Measurements from ENCODE around the gene ADAMTS15. TPM values are rescaled to one million over a fixed set of nuclear protein-coding genes. Genes with fewer than 3 reads are reported as not detected.
A peak's percentile ranks its signal among the peaks of the same experiment; 100 is the strongest.

The ADAMTS15 gene
- total and polyA plus RNA-seq, 4 donors: 1.9 to 16.0 (median 6.3) TPM

- no peaks in the 10 kb centered on the region for H3K27me3 ChIP-seq (ENCODE audit: control insufficient read depth in 1 of 2, insufficient read depth in 2 of 2, low read length in 1 of 2)
- H3K4me3 ChIP-seq (ENCODE audit: low read length in 2 of 2): no peak overlapping the region
- DNase-seq (no peak), ATAC-seq (ENCODE audit: low FRiP score) (no peak)
- no peaks in the 10 kb centered on the region for H3K9me3 ChIP-seq (ENCODE audit: control insufficient read depth, low read length)
- no peaks in the 10 kb centered on the region for H3K4me1 ChIP-seq (ENCODE audit: control insufficient read depth in 1 of 2, insufficient read depth in 2 of 2, low read length in 2 of 2)
- intact Hi-C loops (cut with DNase I): no loop called here
- 90 to 94% methylated on average over 11 of the region's 11 CpGs for WGBS, 2 donors
- H3K36me3 ChIP-seq (ENCODE audit: control insufficient read depth in 1 of 2, insufficient read depth in 2 of 2, low read length in 1 of 2): no peaks in the 10 kb centered on the region
- peak overlapping the region in 1 of 2 donors; percentile 13 for H3K27ac ChIP-seq (ENCODE audit: low read depth in 1 of 2, low read length in 2 of 2)
These were observed 43.0 kb upstream of the ADAMTS15 start for GRCh38 chr11:130405428-130405827.

- Histone ChIP-seq H3K9me3 (ENCODE audit: control insufficient read depth, low read length) (no peaks in the 10 kb centered on the region), H3K27me3 (ENCODE audit: control insufficient read depth in 1 of 2, insufficient read depth in 2 of 2, low read length in 1 of 2) (no peaks in the 10 kb centered on the region), H3K27ac (ENCODE audit: low read depth in 1 of 2, low read length in 2 of 2) (no peak overlapping the region), H3K36me3 (ENCODE audit: control insufficient read depth in 1 of 2, insufficient read depth in 2 of 2, low read length in 1 of 2) (no peaks in the 10 kb centered on the region), H3K4me3 (ENCODE audit: low read length in 2 of 2) (no peak overlapping the region), H3K4me1 (ENCODE audit: control insufficient read depth in 1 of 2, insufficient read depth in 2 of 2, low read length in 2 of 2) (peaks cover 0 to under 1% of the 10 kb centered on the region in 2 donors)
- DNase-seq (peak in 1 of 2 donors; percentile 76), ATAC-seq (ENCODE audit: low FRiP score) (no peak)
- intact Hi-C loops (cut with DNase I): no loop called here
- WGBS, 2 donors: 26 to 29% methylated on average over 7 of the region's 7 CpGs
These were observed 40.5 kb upstream of the ADAMTS15 start for GRCh38 chr11:130407978-130408377.

- DNase-seq: no peak
- ATAC-seq (ENCODE audit: low FRiP score): no peak
- Histone ChIP-seq H3K4me1 (ENCODE audit: control insufficient read depth in 1 of 2, insufficient read depth in 2 of 2, low read length in 2 of 2) (peaks cover 0 to 3% of the 10 kb centered on the region in 2 donors), H3K27me3 (ENCODE audit: control insufficient read depth in 1 of 2, insufficient read depth in 2 of 2, low read length in 1 of 2) (no peaks in the 10 kb centered on the region), H3K27ac (ENCODE audit: low read depth in 1 of 2, low read length in 2 of 2) (no peak overlapping the region), H3K4me3 (ENCODE audit: low read length in 2 of 2) (no peak overlapping the region), H3K9me3 (ENCODE audit: control insufficient read depth, low read length) (no peaks in the 10 kb centered on the region), H3K36me3 (ENCODE audit: control insufficient read depth in 1 of 2, insufficient read depth in 2 of 2, low read length in 1 of 2) (no peaks in the 10 kb centered on the region)
- WGBS, 2 donors: 89% methylated on average over 18 of the region's 18 CpGs
- intact Hi-C loops (cut with DNase I): no loop called here
These were observed 40.0 kb upstream of the ADAMTS15 start for GRCh38 chr11:130408401-130408890.

- Histone ChIP-seq H3K4me3 (ENCODE audit: low read length in 2 of 2) (no peak overlapping the region), H3K36me3 (ENCODE audit: control insufficient read depth in 1 of 2, insufficient read depth in 2 of 2, low read length in 1 of 2) (no peaks in the 10 kb centered on the region), H3K4me1 (ENCODE audit: control insufficient read depth in 1 of 2, insufficient read depth in 2 of 2, low read length in 2 of 2) (peaks cover 0 to 3% of the 10 kb centered on the region in 2 donors), H3K27me3 (ENCODE audit: control insufficient read depth in 1 of 2, insufficient read depth in 2 of 2, low read length in 1 of 2) (no peaks in the 10 kb centered on the region), H3K9me3 (ENCODE audit: control insufficient read depth, low read length) (no peaks in the 10 kb centered on the region), H3K27ac (ENCODE audit: low read depth in 1 of 2, low read length in 2 of 2) (no peak overlapping the region)
- no peak for ATAC-seq (ENCODE audit: low FRiP score)
- DNase-seq: no peak
- intact Hi-C loops (cut with DNase I): no loop called here
- 91 to 92% methylated on average over 8 of the region's 8 CpGs for WGBS, 2 donors
These were observed 39.5 kb upstream of the ADAMTS15 start for GRCh38 chr11:130408901-130409300.

- Histone ChIP-seq H3K4me1 (ENCODE audit: control insufficient read depth in 1 of 2, insufficient read depth in 2 of 2, low read length in 2 of 2) (peaks cover 0 to 7% of the 10 kb centered on the region in 2 donors), H3K27me3 (ENCODE audit: control insufficient read depth in 1 of 2, insufficient read depth in 2 of 2, low read length in 1 of 2) (no peaks in the 10 kb centered on the region), H3K36me3 (ENCODE audit: control insufficient read depth in 1 of 2, insufficient read depth in 2 of 2, low read length in 1 of 2) (no peaks in the 10 kb centered on the region), H3K27ac (ENCODE audit: low read depth in 1 of 2, low read length in 2 of 2) (no peak overlapping the region), H3K9me3 (ENCODE audit: control insufficient read depth, low read length) (no peaks in the 10 kb centered on the region), H3K4me3 (ENCODE audit: low read length in 2 of 2) (no peak overlapping the region)
- intact Hi-C loops (cut with DNase I): no loop called here
- 66% methylated on average over 7 of the region's 7 CpGs for whole genome bisulfite sequencing, 2 donors
- ATAC-seq (ENCODE audit: low FRiP score): no peak
- no peak for DNase-seq
These were observed 38.7 kb upstream of the ADAMTS15 start for GRCh38 chr11:130409594-130410388.

GRCh38 chr11:130411223-130411622 lies 37.2 kb upstream of the ADAMTS15 start:
- DNase-seq: no peak
- no peak overlapping the region for H3K4me3 ChIP-seq (ENCODE audit: low read length in 2 of 2)
- 90 to 93% methylated on average over 11 of the region's 11 CpGs for WGBS, 2 donors
- H3K27ac ChIP-seq (ENCODE audit: low read depth in 1 of 2, low read length in 2 of 2): no peak overlapping the region
- H3K36me3 ChIP-seq (ENCODE audit: control insufficient read depth in 1 of 2, insufficient read depth in 2 of 2, low read length in 1 of 2): no peaks in the 10 kb centered on the region
- H3K27me3 ChIP-seq (ENCODE audit: control insufficient read depth in 1 of 2, insufficient read depth in 2 of 2, low read length in 1 of 2): no peaks in the 10 kb centered on the region
- intact Hi-C loops (cut with DNase I): no loop called here
- no peaks in the 10 kb centered on the region for H3K9me3 ChIP-seq (ENCODE audit: control insufficient read depth, low read length)
- peaks cover 0 to 7% of the 10 kb centered on the region in 2 donors for H3K4me1 ChIP-seq (ENCODE audit: control insufficient read depth in 1 of 2, insufficient read depth in 2 of 2, low read length in 2 of 2)
- ATAC-seq (ENCODE audit: low FRiP score): no peak

GRCh38 chr11:130413405-130414106 lies 34.9 kb upstream of the ADAMTS15 start:
- Histone ChIP-seq H3K4me3 (ENCODE audit: low read length in 2 of 2) (no peak overlapping the region), H3K27ac (ENCODE audit: low read depth in 1 of 2, low read length in 2 of 2) (peak overlapping the region in 1 of 2 donors; percentile 93), H3K9me3 (ENCODE audit: control insufficient read depth, low read length) (no peaks in the 10 kb centered on the region), H3K27me3 (ENCODE audit: control insufficient read depth in 1 of 2, insufficient read depth in 2 of 2, low read length in 1 of 2) (no peaks in the 10 kb centered on the region), H3K4me1 (ENCODE audit: control insufficient read depth in 1 of 2, insufficient read depth in 2 of 2, low read length in 2 of 2) (peaks cover 0 to 7% of the 10 kb centered on the region in 2 donors), H3K36me3 (ENCODE audit: control insufficient read depth in 1 of 2, insufficient read depth in 2 of 2, low read length in 1 of 2) (no peaks in the 10 kb centered on the region)
- intact Hi-C loops (cut with DNase I): no loop called here
- 39% methylated on average over 16 of the region's 16 CpGs for WGBS, 2 donors
- ATAC-seq (ENCODE audit: low FRiP score): peak; percentile 60
- DNase-seq: peak; percentile 71 to 86

GRCh38 chr11:130414107-130415080 lies 34.1 kb upstream of the ADAMTS15 start:
- ATAC-seq (ENCODE audit: low FRiP score) (peak; percentile 30), DNase-seq (no peak)
- intact Hi-C loops (cut with DNase I): no loop called here

More at GRCh38 chr11:130414107-130415080, 34.1 kb upstream of the ADAMTS15 start:
- H3K27me3 ChIP-seq (ENCODE audit: control insufficient read depth in 1 of 2, insufficient read depth in 2 of 2, low read length in 1 of 2): no peaks in the 10 kb centered on the region
- H3K27ac ChIP-seq (ENCODE audit: low read depth in 1 of 2, low read length in 2 of 2): peak overlapping the region; percentile 5 to 69
- 27 to 37% methylated on average over 24 of the region's 24 CpGs for WGBS, 2 donors
- peaks cover 0 to 7% of the 10 kb centered on the region in 2 donors for H3K4me1 ChIP-seq (ENCODE audit: control insufficient read depth in 1 of 2, insufficient read depth in 2 of 2, low read length in 2 of 2)
- H3K36me3 ChIP-seq (ENCODE audit: control insufficient read depth in 1 of 2, insufficient read depth in 2 of 2, low read length in 1 of 2): no peaks in the 10 kb centered on the region
- no peak overlapping the region for H3K4me3 ChIP-seq (ENCODE audit: low read length in 2 of 2)
- no peaks in the 10 kb centered on the region for H3K9me3 ChIP-seq (ENCODE audit: control insufficient read depth, low read length)

Data from aorta (tissue), 5 donors.